GM21360 (cell line): ENCODE results near the gene PHF24.
"Not testable (repeated sequence)": the region's sequence is repeated elsewhere in the genome, so short reads cannot be mapped to it uniquely, and the experiment has no call there.

ENCODE experiments used
- ATAC-seq: cut with Tn5 transposase; IDR thresholded peaks from one replicate; pipeline ENCODE4 v1.9.1; 2021; ENCODE audit warnings: mild to moderate bottlenecking, moderate library complexity; ENCODE audit not compliant: unreplicated experiment

PHF24 gene

DNA sequence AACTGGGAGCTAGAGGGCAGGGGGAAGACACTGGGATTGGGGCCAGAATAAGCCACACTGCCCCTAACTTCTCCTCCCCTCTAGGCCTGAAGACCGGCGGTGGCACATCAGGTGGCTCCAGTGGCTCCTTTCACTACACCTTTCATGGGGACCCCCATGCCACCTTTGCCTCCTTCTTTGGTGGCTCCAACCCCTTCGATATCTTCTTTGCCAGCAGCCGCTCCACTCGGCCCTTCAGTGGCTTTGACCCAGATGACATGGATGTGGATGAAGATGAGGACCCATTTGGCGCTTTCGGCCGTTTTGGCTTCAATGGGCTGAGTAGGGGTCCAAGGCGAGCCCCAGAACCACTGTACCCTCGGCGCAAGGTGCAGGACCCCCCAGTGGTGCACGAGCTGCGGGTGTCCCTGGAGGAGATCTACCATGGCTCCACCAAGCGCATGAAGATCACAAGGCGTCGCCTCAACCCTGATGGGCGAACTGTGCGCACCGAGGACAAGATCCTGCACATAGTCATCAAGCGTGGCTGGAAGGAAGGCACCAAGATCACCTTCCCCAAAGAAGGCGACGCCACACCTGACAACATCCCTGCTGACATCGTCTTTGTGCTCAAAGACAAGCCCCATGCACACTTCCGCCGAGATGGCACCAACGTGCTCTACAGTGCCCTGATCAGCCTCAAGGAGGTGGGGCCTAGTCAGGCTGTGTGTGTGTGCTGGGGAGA, 38.3 kb downstream of the PHF24 start:
- no peak for ATAC-seq

DNA sequence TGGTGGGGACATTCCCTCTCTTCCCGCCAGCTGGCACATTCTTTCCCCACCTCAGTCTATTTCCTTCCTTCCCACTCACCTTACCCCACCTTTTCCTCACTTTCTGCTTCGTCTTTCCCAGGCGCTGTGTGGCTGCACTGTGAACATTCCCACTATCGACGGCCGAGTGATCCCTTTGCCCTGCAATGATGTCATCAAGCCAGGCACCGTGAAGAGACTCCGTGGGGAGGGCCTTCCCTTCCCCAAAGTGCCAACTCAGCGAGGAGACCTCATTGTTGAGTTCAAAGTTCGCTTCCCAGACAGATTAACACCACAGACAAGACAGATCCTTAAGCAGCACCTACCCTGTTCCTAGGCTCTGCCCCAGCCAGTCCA, 38.8 kb downstream of the PHF24 start:
- no peak for ATAC-seq

DNA sequence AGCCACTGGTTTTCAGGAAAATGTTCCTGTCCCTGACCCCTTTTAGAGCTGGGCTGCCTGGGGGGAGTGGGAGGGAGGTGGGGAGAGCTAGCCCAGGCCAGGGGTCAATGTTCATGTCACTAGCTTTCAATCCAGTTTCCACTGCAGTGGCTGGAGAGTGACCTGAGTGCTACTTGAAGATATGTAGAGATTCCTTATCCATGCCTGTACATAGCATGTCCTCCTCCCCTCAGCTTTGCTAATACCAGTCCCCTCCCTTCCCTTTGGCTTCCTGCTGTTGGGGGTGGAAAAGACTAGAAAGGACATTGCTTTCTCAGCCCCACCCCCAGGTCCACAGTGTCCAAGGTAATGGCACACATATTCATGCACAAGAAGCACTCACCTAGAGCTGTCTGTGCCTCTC, 39.3 kb downstream of the PHF24 start:
- ATAC-seq = no peak

DNA sequence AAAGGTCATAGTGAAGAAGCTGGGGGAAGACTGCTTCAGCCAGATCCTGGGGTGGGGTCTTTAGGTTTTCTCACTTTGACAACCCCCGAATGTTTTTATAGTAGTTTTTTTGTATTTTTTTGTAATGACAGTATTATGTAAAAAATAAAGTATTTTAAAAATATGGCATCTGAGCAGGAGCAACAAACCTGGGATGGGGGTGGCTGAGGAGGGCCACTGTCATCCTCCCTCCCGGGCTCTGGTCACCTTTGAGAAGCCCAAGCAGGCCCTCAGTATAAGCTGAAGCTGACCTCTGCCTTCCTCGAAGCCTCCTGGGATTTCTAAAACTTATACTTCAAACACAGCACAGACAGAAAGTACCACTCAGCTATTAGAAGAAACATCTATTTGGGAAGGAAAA, 40.2 kb downstream of the PHF24 start:
- no peak for ATAC-seq

DNA sequence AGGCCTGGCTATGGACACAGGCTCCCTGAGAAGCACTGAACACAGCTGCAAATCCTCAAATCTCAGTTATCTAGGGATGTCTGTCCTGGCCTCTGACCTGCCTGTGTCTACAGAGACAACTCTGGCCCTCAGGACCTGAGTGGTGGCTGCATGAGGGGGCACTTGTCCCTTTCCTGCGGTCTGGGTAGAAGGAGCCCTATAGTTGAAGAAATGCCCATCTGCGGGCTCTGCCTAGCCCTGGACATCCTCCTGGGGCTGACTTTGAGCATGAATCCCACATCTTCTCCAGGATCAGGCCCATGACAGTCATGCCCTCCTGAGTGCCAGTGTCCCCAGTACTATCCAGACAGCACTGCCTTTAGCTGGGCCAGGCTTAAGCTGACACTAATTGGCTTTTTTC, 41.5 kb downstream of the PHF24 start:
- no peak for ATAC-seq

DNA sequence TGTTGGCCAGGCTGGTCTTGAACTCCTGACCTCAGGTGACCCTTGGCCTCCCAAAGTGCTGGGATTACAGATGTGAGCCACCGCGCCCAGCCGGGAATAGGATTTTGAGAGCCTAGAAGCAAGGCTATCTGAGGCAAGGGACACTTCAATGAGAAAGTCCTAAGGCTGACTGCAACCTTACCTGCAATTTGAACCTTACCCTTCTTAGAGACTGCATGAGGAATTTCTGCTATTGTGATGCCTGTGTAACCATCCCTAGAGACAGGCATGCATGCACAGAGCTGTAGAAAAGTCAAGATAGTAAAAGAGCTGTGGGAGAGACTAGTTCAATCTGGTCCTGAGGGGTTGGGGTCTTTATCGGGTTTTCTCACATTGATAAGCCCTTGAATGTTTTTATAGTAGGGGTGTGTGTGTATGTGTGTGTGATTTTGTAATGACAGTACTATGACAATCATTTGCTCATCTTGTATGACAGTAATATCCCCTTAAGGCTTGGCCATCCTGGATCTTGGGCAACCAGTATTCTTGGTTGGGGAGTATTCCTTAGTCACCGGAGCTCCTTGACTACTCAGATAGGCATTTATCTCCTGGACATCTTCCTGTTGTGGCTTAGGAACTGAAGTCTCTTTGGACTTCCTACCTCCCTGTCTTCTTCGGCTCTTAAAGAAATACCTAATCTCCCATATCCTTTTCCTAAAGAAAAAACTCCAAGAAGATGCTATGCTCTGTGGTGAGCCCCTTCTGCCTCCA, 42.6 kb downstream of the PHF24 start:
- no peak for ATAC-seq

DNA sequence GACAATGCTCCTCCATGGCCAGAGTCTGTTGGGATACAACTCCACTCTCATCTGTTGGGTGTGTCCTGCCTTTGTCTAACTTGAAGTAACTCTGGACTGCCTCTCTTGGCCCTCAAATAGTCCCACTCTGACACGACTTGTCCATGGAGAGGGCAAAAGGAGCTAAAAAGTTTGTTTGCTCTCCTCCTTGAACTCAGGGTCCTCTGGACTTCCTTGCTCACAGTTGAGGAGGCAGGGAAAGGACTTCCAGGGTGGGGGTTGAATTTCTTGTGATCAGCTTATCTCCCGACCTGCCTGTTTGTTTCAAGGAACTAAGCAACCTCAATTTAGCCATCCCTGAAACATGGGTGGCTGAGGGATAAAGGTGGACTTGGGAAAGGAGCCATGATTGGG, 43.2 kb downstream of the PHF24 start:
- ATAC-seq = no peak

DNA sequence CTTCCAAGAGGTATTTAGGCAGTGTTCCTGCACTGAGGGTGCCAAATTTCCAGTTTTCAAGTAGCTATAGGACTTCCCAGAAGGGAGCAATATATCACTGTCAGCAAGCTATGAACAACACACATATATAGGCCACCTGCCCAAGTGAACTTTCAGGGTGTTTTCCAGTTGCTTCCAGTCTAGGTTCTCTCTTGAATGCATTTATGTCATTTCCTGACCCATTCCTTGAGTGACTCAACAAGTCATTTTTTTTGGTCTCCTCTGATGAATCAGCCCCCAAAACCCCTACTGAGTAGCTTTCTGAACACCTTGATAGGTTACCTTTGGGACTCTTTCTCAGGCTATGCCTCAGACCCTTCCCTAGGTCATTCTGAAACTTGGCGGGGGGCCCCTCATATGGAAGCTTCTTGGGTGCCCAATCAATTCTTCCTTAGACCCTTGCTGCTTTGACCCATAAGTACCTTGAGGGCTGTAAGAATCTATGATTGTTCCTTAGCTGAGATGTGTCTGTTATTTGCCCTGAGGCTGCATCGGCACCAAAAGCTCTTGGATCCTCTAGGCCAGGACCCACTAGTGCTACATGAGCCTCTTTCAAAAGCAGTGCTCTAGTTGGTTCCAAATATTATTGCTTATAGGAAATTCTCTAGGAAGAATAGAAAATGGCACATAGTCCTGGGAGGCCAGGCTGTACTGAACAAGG, 43.9 kb downstream of the PHF24 start:
- ATAC-seq = no peak

DNA sequence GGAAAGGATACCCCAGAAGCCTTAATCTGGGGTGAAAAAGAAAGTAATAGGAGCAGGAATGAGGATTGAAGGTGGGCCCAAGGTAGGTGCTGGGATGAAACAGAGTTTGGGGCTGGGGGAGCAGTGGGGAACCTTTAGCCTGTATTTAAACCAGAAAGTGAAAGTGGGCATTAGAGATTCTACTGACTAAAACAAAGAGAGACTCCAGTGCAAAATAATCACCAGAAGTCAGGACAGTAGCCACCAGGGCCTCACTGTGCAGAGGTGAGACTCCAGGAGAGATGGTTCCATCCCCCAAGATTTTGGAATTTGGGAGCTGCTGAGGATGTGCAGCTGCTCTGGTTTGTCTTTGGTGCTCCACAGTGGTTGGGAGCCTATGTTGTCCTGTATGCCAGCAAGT, 44.5 kb downstream of the PHF24 start:
- ATAC-seq = no peak

DNA sequence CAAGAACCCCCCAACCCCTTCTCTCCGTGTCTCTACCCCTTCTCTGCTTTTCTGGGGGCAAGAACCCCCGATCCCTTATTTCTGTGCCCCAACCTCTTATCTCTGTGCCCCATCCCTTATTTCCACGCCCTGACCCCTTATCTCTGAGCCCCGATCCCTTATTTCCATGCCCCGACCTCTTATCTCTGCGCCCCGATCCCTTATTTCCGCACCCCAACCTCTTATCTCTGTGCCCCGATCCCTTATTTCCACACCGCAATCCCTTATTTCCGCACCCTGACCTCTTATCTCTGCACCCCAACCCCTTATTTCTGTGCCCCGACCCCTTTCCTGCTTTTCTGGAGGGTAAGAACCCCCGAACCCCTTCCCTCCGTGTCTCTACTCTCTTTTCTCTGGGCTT, 46.2 kb downstream of the PHF24 start:
- ATAC-seq = not testable (repeated sequence)

DNA sequence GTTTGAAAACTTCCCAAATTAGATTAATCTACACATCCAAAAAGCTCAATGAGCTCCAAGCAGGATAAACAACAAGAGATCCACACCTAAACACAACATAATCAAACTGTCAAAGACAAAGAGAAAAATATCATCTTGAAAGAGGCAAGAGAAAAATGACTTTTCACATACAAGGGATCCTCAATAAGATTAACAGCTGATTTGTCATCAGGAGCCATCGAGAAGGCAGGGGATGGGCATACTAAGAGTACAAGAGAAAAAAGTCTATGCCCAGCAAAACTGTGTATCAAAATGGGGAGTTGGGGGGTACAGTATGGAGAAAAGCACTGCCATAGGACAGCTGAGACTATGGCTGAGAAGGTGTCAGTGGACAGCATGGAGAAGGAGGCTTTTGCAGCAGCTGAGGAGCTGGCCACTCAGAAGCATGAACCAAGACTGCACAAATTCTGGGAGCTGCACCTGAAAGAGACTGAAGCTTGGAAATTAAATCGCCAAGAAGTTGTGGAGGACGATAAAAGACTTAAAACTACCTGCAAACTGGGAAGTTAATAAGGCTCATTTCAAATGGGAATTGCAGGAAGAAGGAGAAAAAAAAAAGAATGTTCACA, 52.4 kb downstream of the PHF24 start:
- no peak for ATAC-seq

DNA sequence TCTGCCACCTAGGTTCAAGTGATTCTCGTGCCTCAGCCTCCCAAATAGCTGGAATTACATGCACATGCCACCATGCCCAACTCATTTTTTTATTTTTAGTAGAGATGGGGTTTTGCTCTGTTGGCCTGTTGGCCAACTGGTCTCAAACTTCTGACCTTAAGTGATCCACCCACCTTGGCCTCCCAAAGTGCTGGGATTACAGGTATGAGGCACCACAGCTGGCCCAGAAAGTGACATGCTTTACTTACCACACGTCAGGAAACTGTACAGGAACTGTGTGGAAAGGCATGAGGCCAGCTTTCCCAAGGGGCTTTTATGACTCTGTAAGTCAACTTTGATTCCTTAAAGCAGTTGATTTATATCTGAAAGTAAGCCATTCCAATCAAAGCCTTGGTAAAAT, 56.4 kb downstream of the PHF24 start:
- no peak for ATAC-seq

DNA sequence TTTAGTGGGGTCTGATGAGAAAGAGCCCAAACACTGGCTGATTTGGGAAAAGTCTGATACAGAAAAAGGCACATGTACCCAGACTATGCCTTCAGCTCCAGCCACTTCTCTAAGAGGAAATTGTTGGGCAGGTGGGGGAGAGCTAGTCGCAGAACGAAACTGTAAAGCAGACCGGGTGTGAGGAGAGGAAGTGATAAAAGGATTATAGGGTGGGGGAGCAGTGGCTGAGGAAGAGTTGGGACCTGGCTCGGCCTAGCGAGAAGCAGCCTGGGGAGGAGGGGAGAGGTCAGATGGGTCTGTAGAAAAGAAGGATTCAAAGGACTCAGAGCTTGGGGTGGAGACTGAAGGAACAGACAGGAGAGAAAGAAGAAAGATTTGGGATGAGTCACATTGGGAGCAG, 65.4 kb downstream of the PHF24 start:
- ATAC-seq = not testable (repeated sequence)

DNA sequence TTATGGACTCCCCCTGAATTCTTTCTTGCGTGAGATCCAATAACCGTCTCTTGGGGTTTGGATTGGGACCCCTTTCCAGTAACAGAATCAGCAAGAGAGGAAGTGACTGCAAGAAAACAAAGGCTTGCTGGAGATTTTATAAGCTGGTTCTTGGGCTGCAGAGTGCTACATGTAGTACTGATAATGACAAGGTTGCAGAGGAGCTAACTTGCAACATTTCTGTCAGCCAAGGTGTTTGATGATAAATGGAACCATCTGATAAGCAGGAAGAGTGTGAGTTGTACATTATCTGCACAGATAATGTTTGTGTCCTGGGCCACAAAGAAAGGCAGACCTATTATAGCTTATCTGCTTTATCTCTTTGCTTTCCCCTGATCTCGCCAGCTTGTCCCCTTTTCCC, 68.6 kb downstream of the PHF24 start:
- ATAC-seq = no peak

DNA sequence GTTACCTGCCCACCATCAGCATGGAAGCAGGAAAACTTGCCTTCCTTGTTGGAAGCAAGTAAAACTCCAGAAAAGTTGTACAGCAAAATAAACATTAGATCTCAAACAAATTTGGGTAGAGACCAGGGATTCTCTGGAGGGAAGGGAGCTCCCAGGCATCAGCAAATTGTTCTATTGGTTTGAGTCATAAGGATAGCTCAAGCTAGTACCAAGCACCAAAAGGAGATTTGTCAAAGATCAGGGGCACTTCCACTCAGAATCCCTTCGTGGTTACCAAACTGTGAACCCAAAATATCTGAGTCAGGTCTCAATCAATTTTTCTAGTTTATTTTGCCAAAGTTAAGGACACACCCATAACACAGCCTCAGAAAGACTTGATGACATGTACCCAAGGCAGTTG, 69.3 kb downstream of the PHF24 start:
- ATAC-seq = no peak

DNA sequence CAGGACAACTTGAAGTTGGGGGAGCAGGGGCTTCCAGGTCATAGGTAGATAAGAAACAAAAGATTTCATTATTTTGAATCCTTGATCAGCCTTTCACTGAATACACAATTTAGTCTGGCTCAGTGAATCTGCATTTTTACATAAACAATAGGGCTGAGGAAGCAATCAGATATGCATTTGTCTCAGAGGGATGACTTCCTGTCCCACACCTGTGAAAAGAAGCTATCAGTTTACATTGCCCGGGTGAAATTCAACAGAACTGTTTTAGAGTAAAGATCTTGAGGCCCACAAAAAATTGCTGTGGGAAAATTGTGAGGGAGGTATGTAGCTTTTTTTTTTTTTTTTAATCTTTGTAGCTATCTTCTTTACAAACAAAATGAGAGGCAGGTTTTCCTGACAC, 69.8 kb downstream of the PHF24 start:
- no peak for ATAC-seq

DNA sequence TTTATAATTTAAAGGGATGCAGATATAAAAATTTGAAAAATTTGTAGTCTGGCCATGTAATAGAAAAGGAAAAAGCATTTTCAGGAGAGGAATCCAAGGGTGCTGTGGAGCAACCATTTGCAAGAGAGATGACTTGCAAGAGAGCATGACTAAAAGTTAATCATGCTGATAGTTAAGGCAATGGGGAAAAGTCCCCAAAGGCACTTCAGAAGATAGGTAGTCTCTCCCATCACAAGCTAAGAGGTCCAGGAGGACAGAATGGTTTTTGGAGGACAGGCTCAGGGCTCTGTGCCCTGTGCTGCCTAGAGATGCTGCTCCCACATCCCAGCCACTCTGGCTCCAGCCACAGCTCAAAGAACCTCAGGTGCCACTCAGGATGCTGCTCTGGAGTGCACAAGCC, 70.3 kb downstream of the PHF24 start:
- ATAC-seq = no peak

DNA sequence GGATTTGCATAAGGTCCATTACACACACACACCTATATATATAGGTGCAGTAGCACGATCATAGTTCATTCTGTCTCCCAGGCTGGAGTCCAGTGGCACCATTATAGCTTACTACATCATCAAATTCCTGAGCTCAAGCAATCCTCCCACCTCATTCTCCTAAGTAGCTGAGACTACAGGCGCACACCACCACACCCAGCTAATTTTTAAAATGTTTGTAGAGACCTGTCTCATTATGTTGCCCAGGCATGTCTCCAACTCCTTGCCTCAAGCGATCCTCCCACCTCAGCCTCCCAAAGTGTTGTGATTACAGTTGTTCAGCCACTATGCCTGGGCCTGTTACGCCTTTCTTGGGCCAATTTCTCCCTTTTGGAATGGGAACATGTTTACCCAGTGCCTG, 71.2 kb downstream of the PHF24 start:
- ATAC-seq = no peak

DNA sequence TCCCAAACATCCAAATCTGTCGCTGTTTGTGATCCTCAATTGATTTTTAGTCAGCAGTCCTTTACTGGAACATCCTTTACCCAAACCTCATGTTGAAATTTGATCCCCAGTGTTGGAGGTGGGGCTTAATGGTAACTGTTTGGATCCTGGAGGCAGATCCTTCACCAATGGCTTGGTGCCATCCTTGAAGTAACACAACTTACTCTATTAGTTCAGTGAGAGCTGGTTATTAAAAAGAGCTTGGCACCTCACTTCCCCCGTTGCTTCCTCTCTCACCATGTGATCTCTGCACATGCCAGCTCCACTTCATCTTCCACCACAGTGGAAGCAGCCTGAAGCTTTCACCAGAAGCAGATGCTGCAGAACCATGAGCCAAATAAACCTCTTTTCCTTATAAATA, 71.8 kb downstream of the PHF24 start:
- ATAC-seq = no peak
